ENCODE measurements around the gene EIF6.

DNA sequence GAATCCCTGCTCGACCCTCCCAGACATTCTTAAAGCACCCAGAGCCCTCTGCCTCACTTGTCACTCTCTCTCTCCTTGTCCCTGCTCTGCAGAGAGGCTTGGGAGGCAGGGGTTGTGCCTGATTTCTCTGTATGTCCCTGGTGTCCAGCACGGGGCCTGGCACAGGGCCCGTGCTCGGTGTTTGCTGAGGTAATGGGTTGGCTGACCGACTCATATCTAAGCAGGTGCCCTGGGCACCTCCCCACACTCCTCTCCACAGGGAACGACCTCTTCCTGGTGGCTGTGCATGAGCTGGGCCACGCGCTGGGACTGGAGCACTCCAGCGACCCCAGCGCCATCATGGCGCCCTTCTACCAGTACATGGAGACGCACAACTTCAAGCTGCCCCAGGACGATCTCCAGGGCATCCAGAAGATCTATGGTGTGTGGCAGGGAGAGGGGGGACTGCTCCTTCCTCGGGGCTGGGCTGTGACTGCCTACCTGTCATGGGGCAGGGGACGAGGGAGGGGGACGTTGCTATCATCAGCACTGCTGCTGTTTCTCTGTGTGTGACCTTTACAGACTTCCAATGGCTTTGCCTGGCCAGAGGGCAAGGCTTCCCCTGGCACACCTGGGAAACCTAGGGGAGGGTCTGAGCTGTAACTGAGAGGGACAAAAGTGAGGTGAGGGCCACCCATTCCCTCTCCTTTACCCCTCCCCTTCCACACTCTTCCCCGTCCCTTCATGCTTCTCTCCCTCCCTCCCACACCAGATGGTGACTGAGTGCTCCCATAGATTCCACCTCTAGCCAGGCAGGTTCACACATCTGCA lies 20.8 kb downstream of the EIF6 start:
- TF ChIP-seq, protein P1, sequence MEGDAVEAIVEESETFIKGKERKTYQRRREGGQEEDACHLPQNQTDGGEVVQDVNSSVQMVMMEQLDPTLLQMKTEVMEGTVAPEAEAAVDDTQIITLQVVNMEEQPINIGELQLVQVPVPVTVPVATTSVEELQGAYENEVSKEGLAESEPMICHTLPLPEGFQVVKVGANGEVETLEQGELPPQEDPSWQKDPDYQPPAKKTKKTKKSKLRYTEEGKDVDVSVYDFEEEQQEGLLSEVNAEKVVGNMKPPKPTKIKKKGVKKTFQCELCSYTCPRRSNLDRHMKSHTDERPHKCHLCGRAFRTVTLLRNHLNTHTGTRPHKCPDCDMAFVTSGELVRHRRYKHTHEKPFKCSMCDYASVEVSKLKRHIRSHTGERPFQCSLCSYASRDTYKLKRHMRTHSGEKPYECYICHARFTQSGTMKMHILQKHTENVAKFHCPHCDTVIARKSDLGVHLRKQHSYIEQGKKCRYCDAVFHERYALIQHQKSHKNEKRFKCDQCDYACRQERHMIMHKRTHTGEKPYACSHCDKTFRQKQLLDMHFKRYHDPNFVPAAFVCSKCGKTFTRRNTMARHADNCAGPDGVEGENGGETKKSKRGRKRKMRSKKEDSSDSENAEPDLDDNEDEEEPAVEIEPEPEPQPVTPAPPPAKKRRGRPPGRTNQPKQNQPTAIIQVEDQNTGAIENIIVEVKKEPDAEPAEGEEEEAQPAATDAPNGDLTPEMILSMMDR (conservative IDR thresholded peaks at IDR 0.05; ENCODE audit: low read depth in 2 of 2): no peak
- TF ChIP-seq EZH2 (IDR thresholded peaks at IDR 0.05; ENCODE audit: low read depth, unreplicated experiment) (no peak), EZH2phosphoT487 (IDR thresholded peaks at IDR 0.05; ENCODE audit: unreplicated experiment) (no peak), POLR2AphosphoS5 (IDR thresholded peaks at IDR 0.05; ENCODE audit: low read depth) (no peak; the same call in 1 of the 2 replicates)
